ENCODE measurements around the gene NOSTRIN.
A peak's percentile ranks its signal among the peaks of the same experiment; 100 is the strongest.

NOSTRIN gene, protein sequence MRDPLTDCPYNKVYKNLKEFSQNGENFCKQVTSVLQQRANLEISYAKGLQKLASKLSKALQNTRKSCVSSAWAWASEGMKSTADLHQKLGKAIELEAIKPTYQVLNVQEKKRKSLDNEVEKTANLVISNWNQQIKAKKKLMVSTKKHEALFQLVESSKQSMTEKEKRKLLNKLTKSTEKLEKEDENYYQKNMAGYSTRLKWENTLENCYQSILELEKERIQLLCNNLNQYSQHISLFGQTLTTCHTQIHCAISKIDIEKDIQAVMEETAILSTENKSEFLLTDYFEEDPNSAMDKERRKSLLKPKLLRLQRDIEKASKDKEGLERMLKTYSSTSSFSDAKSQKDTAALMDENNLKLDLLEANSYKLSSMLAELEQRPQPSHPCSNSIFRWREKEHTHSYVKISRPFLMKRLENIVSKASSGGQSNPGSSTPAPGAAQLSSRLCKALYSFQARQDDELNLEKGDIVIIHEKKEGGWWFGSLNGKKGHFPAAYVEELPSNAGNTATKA

DNA sequence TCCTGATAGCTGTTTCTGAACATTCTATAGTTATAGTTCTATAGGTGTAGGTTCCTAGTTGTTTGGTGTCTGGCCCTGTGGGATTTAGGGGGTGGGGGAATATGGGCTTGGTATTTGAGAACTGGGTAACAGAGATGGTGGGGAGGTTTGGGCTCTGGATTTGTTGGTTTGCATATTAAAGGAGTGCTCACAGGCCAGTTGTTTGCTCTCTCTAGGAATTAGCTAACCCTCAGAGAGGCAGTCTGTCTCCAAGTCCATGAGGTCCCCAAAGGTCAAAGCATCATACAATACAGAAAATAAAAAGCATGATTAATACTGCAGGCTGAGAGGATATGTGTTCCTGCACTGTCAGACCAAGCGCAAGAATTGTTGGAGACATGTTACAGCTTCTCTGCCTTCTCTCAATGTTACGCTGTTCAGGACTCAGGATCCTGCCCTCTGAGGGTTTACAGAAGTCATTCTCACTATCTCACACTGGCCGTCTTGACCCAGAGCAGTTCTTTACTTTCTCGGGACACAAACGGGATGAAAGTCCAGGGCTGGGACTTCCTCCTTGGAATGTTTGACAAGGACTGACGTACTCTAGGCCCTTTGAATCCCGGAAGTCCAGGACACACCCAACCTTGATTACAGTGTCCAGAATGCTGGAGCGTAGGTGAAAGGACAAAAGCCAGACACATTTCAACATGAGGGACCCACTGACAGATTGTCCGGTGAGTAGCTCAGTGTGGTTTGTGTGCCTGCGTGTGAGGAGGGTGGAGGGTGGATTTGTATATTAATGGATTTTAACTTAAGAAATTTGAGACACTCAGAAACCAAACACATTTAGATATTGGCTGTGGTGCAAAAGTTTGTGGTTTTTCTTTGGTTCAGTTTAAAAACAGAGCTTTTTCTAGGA is at the start of gene NOSTRIN:
Gene NOSTRIN, plus strand, starts transcription at position 677 of the 898 bp plus-strand sequence. Its CDS starts 10 bp downstream, at position 687.
- TF ChIP-seq, protein P1, sequence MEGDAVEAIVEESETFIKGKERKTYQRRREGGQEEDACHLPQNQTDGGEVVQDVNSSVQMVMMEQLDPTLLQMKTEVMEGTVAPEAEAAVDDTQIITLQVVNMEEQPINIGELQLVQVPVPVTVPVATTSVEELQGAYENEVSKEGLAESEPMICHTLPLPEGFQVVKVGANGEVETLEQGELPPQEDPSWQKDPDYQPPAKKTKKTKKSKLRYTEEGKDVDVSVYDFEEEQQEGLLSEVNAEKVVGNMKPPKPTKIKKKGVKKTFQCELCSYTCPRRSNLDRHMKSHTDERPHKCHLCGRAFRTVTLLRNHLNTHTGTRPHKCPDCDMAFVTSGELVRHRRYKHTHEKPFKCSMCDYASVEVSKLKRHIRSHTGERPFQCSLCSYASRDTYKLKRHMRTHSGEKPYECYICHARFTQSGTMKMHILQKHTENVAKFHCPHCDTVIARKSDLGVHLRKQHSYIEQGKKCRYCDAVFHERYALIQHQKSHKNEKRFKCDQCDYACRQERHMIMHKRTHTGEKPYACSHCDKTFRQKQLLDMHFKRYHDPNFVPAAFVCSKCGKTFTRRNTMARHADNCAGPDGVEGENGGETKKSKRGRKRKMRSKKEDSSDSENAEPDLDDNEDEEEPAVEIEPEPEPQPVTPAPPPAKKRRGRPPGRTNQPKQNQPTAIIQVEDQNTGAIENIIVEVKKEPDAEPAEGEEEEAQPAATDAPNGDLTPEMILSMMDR (IDR thresholded peaks at IDR 0.05; ENCODE audit: low read length, missing control alignments), result no peak
- H3K4me3 ChIP-seq (replicated peaks; ENCODE audit: low read depth, low read length), result no peak within 1 kb of the TSS
- DNase-seq (ENCODE audit: low read depth), result peak; percentile 60

DNA sequence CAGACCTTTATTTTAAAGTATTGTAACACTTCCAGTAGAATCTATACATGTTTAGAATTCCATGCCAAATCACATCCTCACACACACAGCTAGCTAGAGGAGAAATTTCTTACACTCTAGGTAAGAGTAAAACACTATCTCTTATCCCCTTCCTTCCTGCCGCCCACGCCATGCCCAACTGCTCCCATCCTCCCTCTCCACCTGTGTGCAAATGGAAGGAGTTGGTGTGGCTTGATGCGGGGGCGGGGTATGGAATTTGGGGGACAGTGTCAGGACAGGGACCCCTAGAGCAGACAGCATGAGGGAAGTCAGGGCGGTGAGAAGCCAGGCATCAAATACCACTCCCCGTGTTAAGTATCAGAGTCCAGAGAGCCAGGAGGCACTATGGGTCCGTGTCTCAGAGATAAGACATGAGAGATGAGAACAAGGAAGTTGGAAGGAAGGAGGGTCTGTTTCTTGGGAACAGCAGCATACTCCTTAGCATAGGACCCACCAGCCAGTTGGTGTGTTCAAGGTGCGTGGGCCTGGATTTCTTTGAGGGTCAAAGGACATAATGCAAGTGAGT is 48.6 kb upstream of the NOSTRIN start:
- no peak for DNase-seq (ENCODE audit: low read depth)
- TF ChIP-seq, protein P1 (IDR thresholded peaks at IDR 0.05; ENCODE audit: low read length, missing control alignments), result no peak
- no peak overlapping the region for H3K4me3 ChIP-seq (replicated peaks; ENCODE audit: low read depth, low read length)

DNA sequence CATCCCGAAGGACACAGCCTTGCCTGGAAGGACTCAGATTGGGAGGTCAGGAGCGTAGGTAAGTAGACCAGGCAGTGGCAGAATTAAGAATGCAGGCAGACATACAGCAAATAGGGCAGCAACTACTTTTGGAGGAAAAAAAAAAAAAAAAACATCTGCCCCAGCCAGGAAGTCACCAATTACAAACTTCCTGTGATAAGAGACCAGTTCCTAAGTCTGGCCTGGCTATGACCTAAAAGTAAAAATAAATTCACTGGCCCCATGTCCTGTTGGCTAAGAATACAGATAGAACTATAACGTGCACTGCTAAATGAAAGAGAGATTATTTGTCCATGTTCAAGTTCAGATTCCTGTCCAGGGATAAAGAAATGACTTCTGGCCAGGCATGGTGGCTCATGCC is 45.2 kb upstream of the NOSTRIN start:
- DNase-seq (ENCODE audit: low read depth), result no peak
- no peak overlapping the region for H3K4me3 ChIP-seq (replicated peaks; ENCODE audit: low read depth, low read length)
- TF ChIP-seq, protein P1 (IDR thresholded peaks at IDR 0.05; ENCODE audit: low read length, missing control alignments), result no peak

DNA sequence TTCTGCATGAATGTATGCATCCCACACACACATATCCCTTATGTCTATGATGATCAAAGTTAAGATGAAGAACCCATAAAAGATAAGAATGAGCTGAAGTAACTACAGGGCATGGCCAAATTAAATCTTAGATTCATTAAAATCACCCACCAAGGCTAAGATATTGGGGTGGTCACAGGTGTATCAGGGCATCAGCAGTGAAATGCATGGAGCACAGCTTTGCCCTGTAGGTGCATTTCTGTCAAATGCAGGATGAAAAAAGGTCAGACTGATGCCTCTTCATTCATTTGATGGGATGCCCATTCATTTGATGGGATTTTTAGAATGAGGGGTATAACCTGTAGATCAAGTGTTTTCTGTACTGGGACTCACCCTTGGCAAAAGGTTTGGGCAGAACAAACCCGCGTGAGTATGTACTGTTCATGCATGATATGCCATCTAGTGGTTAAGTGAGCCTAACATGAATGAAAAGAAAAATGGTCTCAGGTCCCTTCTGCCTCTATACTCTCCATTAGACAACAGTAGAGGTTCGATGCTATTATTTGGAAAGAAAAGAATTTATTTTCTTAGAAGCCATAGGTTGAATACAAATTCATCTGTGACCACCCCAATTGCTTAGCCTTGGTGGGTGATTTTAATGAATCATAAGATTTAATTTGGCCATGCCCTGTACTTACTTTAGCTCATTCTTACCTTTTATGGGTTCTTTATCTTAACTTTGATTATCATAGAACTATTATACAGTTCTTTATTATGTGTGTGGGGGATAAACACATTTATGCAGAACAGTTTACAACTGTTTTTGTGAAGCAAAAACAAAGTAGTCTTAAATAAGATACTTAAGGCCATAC is 43.2 kb upstream of the NOSTRIN start:
- peak; percentile 75 for DNase-seq (ENCODE audit: low read depth)
- TF ChIP-seq, protein P1 (IDR thresholded peaks at IDR 0.05; ENCODE audit: low read length, missing control alignments), result peak; percentile 73
- H3K4me3 ChIP-seq (replicated peaks; ENCODE audit: low read depth, low read length), result no peak overlapping the region

DNA sequence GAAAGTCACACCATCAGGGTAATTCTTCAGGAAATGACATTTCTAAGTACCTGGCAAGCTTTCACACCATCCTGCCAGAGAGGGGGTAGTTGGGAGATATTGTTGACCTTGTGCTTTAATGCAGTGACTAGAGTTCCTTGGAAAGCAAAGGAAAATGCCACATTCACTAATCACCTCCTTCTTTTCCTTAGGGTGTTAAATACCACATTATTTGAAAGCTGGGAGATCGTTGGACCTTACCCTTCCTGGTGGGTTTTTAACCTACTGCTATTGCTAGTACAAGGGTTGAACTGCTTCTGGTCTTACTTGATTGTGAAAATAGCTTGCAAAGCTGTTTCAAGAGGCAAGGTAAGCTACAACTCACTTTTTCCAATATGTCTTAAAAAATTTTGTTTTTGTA is 37.0 kb upstream of the NOSTRIN start:
- TF ChIP-seq, protein P1 (IDR thresholded peaks at IDR 0.05; ENCODE audit: low read length, missing control alignments), result no peak
- no peak for DNase-seq (ENCODE audit: low read depth)
- H3K4me3 ChIP-seq (replicated peaks; ENCODE audit: low read depth, low read length), result no peak overlapping the region

DNA sequence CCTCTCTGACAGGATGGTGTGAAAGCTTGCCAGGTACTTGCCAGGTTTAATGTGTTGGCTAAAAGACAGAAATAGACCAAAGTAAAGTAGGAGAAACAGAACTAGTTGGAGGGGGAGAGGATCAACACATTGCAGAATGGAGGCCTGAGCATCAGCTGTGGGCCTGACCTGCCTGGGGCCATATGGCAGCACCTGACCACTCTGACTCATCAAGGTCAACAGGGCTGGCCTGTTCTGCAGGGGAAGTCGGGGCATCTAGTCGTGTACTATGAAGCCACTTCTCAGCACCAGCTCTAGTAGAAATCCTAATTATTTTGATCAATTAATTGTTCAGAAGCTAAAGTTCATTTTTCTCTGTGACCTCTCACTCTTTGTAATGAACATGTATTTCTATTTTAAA is 35.8 kb upstream of the NOSTRIN start:
- no peak for DNase-seq (ENCODE audit: low read depth)
- TF ChIP-seq, protein P1 (IDR thresholded peaks at IDR 0.05; ENCODE audit: low read length, missing control alignments), result no peak
- H3K4me3 ChIP-seq (replicated peaks; ENCODE audit: low read depth, low read length), result no peak overlapping the region

Data from fibroblast of pulmonary artery (primary cell).